K562 (cell line): ENCODE results near the gene KIF3B. TPM values are rescaled to one million over a fixed set of nuclear protein-coding genes. Genes with fewer than 3 reads are reported as not detected.
A peak's percentile ranks its signal among the peaks of the same experiment; 100 is the strongest.

Experiments used
- ARID3A ChIP-seq: IDR thresholded peaks from 2 replicates; pipeline ENCODE4 v1.6.1; 2012; ENCODE audit warnings: low read depth, low read length, improper control_type of control experiment, borderline replicate concordance
- ETS1 ChIP-seq: conservative IDR thresholded peaks from 2 replicates; pipeline ENCODE4 v1.6.1; 2011; ENCODE audit warnings: low read depth, mild to moderate bottlenecking, low read length; ENCODE audit not compliant: control insufficient read depth
- HCFC1 ChIP-seq: IDR thresholded peaks from 2 replicates; pipeline ENCODE4 v1.6.1; 2012; ENCODE audit warnings: low read depth, low read length, improper control_type of control experiment
- MBD1 ChIP-seq: fragments of 250-450 bp; sonication (Bioruptor Pico); IDR thresholded peaks from 2 replicates; pipeline ENCODE4 v1.8.0; 2022; ENCODE audit warnings: inconsistent platforms
- MYBL2 ChIP-seq, 2 experiments: fragments of 450-650 bp in 1 of 2; sonication (generic) in 1 of 2; formaldehyde crosslinking in 1 of 2; IDR thresholded peaks; 2 replicates each; pipeline versions ENCODE4 v1.6.1 to v1.8.1; 2017 to 2022; ENCODE audit warnings: borderline replicate concordance in 1 of 2, inconsistent platforms in 1 of 2, low read depth in 1 of 2, mild to moderate bottlenecking in 1 of 2, missing genetic modification reagents in 1 of 2, moderate library complexity in 1 of 2
- PHB2 ChIP-seq: fragments of 450-650 bp; IDR thresholded peaks from 2 replicates; pipeline ENCODE4 v1.6.1; 2017; ENCODE audit warnings: low read depth
- POLR2AphosphoS5 ChIP-seq: IDR thresholded peaks from 2 replicates; pipeline ENCODE4 v1.6.1; 2011; ENCODE audit warnings: mild to moderate bottlenecking, low read depth, low read length, moderate library complexity; ENCODE audit not compliant: control insufficient read depth, insufficient read depth
- PRPF4 ChIP-seq: fragments of 200-400 bp; formaldehyde crosslinking; IDR thresholded peaks from one replicate; pipeline ENCODE4 v1.6.1; 2017; ENCODE audit warnings: low read length, low read depth, mild to moderate bottlenecking; ENCODE audit not compliant: insufficient read depth, poor library complexity, severe bottlenecking
- RAD21 ChIP-seq, 2 experiments: fragments of 250-450 bp in 1 of 2; fragments of 450-650 bp in 1 of 2; sonication (Bioruptor Pico) in 1 of 2; formaldehyde crosslinking in 1 of 2; IDR thresholded peaks in 1 of 2; conservative IDR thresholded peaks in 1 of 2; 2 replicates each; pipeline versions ENCODE4 v1.4.0 to v1.8.0; 2020 to 2022; ENCODE audit warnings: mild to moderate bottlenecking in 2 of 2, moderate library complexity in 1 of 2
- RBM25 ChIP-seq: fragments of 200-400 bp; formaldehyde crosslinking; IDR thresholded peaks from 2 replicates; pipeline ENCODE4 v1.6.1; 2018; ENCODE audit warnings: low read length, low read depth, moderate library complexity; ENCODE audit not compliant: severe bottlenecking
- SMARCA4 ChIP-seq: fragments of 450-650 bp; IDR thresholded peaks from 2 replicates; pipeline ENCODE4 v1.6.1; 2016
- SMC3 ChIP-seq: conservative IDR thresholded peaks from 2 replicates; pipeline ENCODE4 v1.6.1; 2011; ENCODE audit warnings: low read depth, low read length, improper control_type of control experiment; ENCODE audit not compliant: insufficient read depth
- SP1 ChIP-seq: sonication (generic); formaldehyde crosslinking; IDR thresholded peaks from 2 replicates; pipeline ENCODE4 v1.8.1; 2022; ENCODE audit warnings: mild to moderate bottlenecking, missing genetic modification reagents
- SUPT5H ChIP-seq: fragments of 450-650 bp; IDR thresholded peaks from 2 replicates; pipeline ENCODE4 v1.6.1; 2016
- ZKSCAN1 ChIP-seq: fragments of 150-350 bp; IDR thresholded peaks from 2 replicates; pipeline ENCODE4 v1.6.1; 2016; ENCODE audit warnings: low read depth, low read length
- ZNF696 ChIP-seq: fragments of 250-450 bp; sonication (Bioruptor Pico); conservative IDR thresholded peaks from 2 replicates; pipeline ENCODE4 v1.4.0; 2020; ENCODE audit warnings: mild to moderate bottlenecking, moderate library complexity
- ZNF79 ChIP-seq: fragments of 250-450 bp; sonication (Bioruptor Pico); IDR thresholded peaks from 2 replicates; pipeline ENCODE4 v1.4.0; 2020; ENCODE audit warnings: low read depth, mild to moderate bottlenecking, moderate library complexity
- polyA plus RNA-seq, 8 experiments: library from polyadenylated mRNA; depleted of rRNA in 4 of 8; stranded (reverse) in 5 of 8; unstranded in 3 of 8; fragments of >200 nt; fragmentation: Nextera tagmentation in 2 of 8; fragmentation: Illumina TruSeq in 1 of 8; extraction: Ambion mirVana in 2 of 8; extraction: Trizol in 1 of 8; gene quantifications; 2 replicates each; pipeline versions ENCODE4 v1.2.1 to v1.2.3, GENCODE V29; 2011 to 2014; ENCODE audit warnings: inconsistent platforms in 1 of 8, missing spikeins in 1 of 8
- total RNA-seq, 7 experiments: library from RNA; depleted of rRNA in 6 of 7; stranded (reverse); fragments of >200 nt in 6 of 7; fragmentation: Illumina TruSeq in 2 of 7; extraction: Trizol in 2 of 7; gene quantifications; 2 replicates each; pipeline versions ENCODE4 v1.2.1 to v1.2.3, GENCODE V29; 2011 to 2021; ENCODE audit warnings: low replicate concordance in 1 of 7
- TF ChIP-seq, protein P1 (sequence below): sonication (generic); formaldehyde crosslinking; IDR thresholded peaks from 2 replicates; pipeline ENCODE4 v1.4.0; 2020; ENCODE audit warnings: mild to moderate bottlenecking, missing genetic modification reagents
- TF ChIP-seq, protein P2 (sequence below): sonication (generic); formaldehyde crosslinking; IDR thresholded peaks from 2 replicates; pipeline ENCODE4 v1.8.1; 2023; ENCODE audit warnings: mild to moderate bottlenecking, missing genetic modification reagents

The KIF3B gene
- total and polyA plus RNA-seq, 9 of the 15 experiments (the other 6 are each of a cell fraction or from before 2014, with no cell fraction given): 2.9 to 12.3 (median 8.6) TPM

DNA sequence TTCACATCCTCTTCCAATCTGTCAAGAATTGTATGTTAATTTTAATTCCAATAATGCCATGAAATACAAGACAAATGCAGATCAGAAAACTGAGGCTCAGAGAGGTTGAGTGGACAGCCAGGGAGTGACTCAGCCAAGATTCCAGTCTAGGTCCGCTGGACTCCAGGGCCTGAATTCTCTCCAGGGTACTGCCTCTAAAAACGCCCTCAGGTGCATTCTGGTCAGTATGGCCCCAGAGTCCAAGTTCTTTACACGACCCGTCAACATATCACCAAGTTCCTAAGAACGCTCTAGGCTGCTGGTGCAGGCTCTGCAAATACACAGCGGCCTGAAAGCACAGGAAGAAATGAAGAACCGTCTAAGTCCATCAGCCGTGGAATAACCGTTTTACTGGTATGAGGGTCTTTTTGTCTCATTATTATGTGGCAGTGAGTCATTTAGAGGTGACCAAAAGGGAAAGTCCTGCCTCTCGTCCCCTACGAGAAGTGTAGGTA lies 80.0 kb downstream of the KIF3B start (continued):
- no peak for TF ChIP-seq ZKSCAN1
- no peak for TF ChIP-seq ARID3A
- TF ChIP-seq MYBL2 (IDR thresholded peaks at IDR 0.05; ENCODE audit: low read depth): no peak
- TF ChIP-seq MYBL2 (CRISPR knock-in tag; IDR thresholded peaks at IDR 0.05; ENCODE audit: borderline replicate concordance): no peak
- no peak for TF ChIP-seq PRPF4
- TF ChIP-seq RBM25: peak; percentile 58
- TF ChIP-seq POLR2AphosphoS5: no peak
- TF ChIP-seq, protein P1, sequence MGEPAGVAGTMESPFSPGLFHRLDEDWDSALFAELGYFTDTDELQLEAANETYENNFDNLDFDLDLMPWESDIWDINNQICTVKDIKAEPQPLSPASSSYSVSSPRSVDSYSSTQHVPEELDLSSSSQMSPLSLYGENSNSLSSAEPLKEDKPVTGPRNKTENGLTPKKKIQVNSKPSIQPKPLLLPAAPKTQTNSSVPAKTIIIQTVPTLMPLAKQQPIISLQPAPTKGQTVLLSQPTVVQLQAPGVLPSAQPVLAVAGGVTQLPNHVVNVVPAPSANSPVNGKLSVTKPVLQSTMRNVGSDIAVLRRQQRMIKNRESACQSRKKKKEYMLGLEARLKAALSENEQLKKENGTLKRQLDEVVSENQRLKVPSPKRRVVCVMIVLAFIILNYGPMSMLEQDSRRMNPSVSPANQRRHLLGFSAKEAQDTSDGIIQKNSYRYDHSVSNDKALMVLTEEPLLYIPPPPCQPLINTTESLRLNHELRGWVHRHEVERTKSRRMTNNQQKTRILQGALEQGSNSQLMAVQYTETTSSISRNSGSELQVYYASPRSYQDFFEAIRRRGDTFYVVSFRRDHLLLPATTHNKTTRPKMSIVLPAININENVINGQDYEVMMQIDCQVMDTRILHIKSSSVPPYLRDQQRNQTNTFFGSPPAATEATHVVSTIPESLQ (CRISPR knock-in tag): no peak
- no peak for TF ChIP-seq SUPT5H
- no peak for TF ChIP-seq ZNF79 (CRISPR knock-in tag)
- no peak; a peak in 1 of 4 replicates for TF ChIP-seq RAD21 (CRISPR knock-in tag; conservative IDR thresholded peaks at IDR 0.05 in 1 of 2, IDR thresholded peaks at IDR 0.05 in 1 of 2)
- TF ChIP-seq HCFC1: no peak
- no peak for TF ChIP-seq MBD1 (CRISPR knock-in tag)
- peak; percentile 39; the same call in 1 of the 2 replicates for TF ChIP-seq SMARCA4
- no peak for TF ChIP-seq ETS1
- TF ChIP-seq PHB2: no peak
- no peak for TF ChIP-seq SP1 (CRISPR knock-in tag)
- no peak for TF ChIP-seq SMC3
- TF ChIP-seq ZNF696 (CRISPR knock-in tag): no peak
- TF ChIP-seq, protein P2, sequence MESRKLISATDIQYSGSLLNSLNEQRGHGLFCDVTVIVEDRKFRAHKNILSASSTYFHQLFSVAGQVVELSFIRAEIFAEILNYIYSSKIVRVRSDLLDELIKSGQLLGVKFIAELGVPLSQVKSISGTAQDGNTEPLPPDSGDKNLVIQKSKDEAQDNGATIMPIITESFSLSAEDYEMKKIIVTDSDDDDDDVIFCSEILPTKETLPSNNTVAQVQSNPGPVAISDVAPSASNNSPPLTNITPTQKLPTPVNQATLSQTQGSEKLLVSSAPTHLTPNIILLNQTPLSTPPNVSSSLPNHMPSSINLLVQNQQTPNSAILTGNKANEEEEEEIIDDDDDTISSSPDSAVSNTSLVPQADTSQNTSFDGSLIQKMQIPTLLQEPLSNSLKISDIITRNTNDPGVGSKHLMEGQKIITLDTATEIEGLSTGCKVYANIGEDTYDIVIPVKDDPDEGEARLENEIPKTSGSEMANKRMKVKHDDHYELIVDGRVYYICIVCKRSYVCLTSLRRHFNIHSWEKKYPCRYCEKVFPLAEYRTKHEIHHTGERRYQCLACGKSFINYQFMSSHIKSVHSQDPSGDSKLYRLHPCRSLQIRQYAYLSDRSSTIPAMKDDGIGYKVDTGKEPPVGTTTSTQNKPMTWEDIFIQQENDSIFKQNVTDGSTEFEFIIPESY (CRISPR knock-in tag): no peak
